Sigmoid colon (tissue), 7 donors: Measurements from ENCODE around the gene ATF6. TPM values are rescaled to one million over a fixed set of nuclear protein-coding genes. Genes with fewer than 3 reads are reported as not detected.
A peak's percentile ranks its signal among the peaks of the same experiment; 100 is the strongest.

Experiments
- DNase-seq: peaks from one replicate; pipeline ENCODE4 v3.0.0-alpha.2; 2019
- H3K27ac ChIP-seq, 4 donors: fragments of 200-600 bp; sonication (generic); one replicate each; pipeline ENCODE4 v1.5.1; 2016 to 2019; ENCODE audit warnings: mild to moderate bottlenecking in 1 of 4
- H3K27me3 ChIP-seq, 3 donors: fragments of 200-600 bp; sonication (generic); one replicate each; pipeline ENCODE4 v1.5.1; 2019; ENCODE audit warnings: mild to moderate bottlenecking in 1 of 3
- H3K36me3 ChIP-seq, 4 donors: fragments of 200-600 bp; sonication (generic); one replicate each; pipeline ENCODE4 v1.5.1; 2016 to 2019
- H3K4me1 ChIP-seq, 4 donors: fragments of 200-600 bp; sonication (generic); one replicate each; pipeline ENCODE4 v1.5.1; 2017 to 2019
- H3K4me3 ChIP-seq, 4 donors: fragments of 200-600 bp; sonication (generic); one replicate each; pipeline ENCODE4 v1.5.1; 2017 to 2019; ENCODE audit warnings: mild to moderate bottlenecking in 2 of 4, moderate library complexity in 1 of 4
- H3K9me3 ChIP-seq, 4 donors: fragments of 200-600 bp in 3 of 4; sonication (generic) in 3 of 4; one replicate each; pipeline versions ENCODE4 v1.5.1 to v1.6.1; 2013 to 2019
- EP300 ChIP-seq, 4 donors: sonication (generic); formaldehyde crosslinking; IDR thresholded peaks; one replicate each; pipeline ENCODE4 v1.6.1; 2017; ENCODE audit warnings: antibody characterized with exemption in 4 of 4
- POLR2A ChIP-seq, 2 donors: fragments of 450-650 bp; IDR thresholded peaks; one replicate each; pipeline ENCODE4 v1.6.1; 2016; ENCODE audit warnings: antibody characterized with exemption in 2 of 2, mild to moderate bottlenecking in 2 of 2, moderate library complexity in 2 of 2
- POLR2AphosphoS5 ChIP-seq, 4 donors: sonication (generic); formaldehyde crosslinking; IDR thresholded peaks; one replicate each; pipeline ENCODE4 v1.6.1; 2017; ENCODE audit warnings: antibody characterized with exemption in 4 of 4
- WGBS, 2 donors: extraction: QIAGEN DNeasy Blood & Tissue Kit; methylation state at CpG; one replicate each; pipeline ENCODE4 v1.1.7; 2013; 5-methylcytosine and 5-hydroxymethylcytosine counted together
- intact Hi-C: fragments of 100-400 bp; cut with DNase I; formaldehyde crosslinking; loops from one replicate; pipeline ENCODE4 v1.15.1; 2023
- polyA plus RNA-seq, 3 donors: library from polyadenylated mRNA; stranded (reverse); fragments of 200-250 nt; gene quantifications; one replicate each; pipeline ENCODE4 v1.2.3, GENCODE V29; 2013
- total RNA-seq, 4 donors: library from RNA; depleted of rRNA; stranded (reverse); fragments of >200 nt; gene quantifications; one replicate each; pipeline ENCODE4 v1.1.0, GENCODE V29; 2016
- TF ChIP-seq, protein P1 (sequence below), 4 experiments: fragments of 450-650 bp in 3 of 4; fragments of 200-600 bp in 1 of 4; IDR thresholded peaks; one replicate each; pipeline ENCODE4 v1.5.1; 2016 to 2019; ENCODE audit warnings: antibody characterized with exemption in 4 of 4, mild to moderate bottlenecking in 3 of 4, moderate library complexity in 2 of 4
- donor health status: healthy with polysubstance abuse.
- donor health status: Bipolar disorder and iron deficiency.
- donor health status: healthy.

The ATF6 gene
- total and polyA plus RNA-seq, 7 donors = 2.3 to 28.1 (median 26.3) TPM

DNA sequence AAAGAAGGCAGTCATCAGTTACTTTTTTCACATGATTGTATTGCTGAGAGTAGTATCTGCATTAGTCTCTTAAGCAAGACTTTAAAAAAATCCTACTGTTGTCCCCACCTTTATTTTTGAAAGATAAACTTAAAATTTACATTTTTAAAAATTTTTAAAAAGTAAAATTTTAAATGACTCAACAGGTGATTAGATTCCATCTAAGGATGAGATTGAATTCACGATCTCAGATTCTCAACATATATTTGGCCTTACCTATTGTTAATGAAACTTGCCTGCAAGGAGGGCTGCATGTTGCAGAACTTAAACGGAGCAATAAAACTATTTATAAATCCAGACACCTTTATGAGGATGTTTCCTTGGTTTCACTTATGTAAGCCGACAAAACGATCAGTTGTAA is 182.3 kb downstream of the ATF6 start:
- 37 to 52% methylated on average over 4 of the region's 4 CpGs for WGBS, 2 donors
- Histone ChIP-seq H3K27ac (peak overlapping the region in 3 of 4 donors; percentile 16 to 59 (median 43)), H3K36me3 (peaks cover 0 to 2% (median 0%) of the 10 kb centered on the region in 4 donors), H3K27me3 (no peaks in the 10 kb centered on the region), H3K4me1 (peaks cover 0 to 38% (median 29%) of the 10 kb centered on the region in 4 donors), H3K9me3 (no peaks in the 10 kb centered on the region), H3K4me3 (no peak overlapping the region)
- TF ChIP-seq, protein P1, sequence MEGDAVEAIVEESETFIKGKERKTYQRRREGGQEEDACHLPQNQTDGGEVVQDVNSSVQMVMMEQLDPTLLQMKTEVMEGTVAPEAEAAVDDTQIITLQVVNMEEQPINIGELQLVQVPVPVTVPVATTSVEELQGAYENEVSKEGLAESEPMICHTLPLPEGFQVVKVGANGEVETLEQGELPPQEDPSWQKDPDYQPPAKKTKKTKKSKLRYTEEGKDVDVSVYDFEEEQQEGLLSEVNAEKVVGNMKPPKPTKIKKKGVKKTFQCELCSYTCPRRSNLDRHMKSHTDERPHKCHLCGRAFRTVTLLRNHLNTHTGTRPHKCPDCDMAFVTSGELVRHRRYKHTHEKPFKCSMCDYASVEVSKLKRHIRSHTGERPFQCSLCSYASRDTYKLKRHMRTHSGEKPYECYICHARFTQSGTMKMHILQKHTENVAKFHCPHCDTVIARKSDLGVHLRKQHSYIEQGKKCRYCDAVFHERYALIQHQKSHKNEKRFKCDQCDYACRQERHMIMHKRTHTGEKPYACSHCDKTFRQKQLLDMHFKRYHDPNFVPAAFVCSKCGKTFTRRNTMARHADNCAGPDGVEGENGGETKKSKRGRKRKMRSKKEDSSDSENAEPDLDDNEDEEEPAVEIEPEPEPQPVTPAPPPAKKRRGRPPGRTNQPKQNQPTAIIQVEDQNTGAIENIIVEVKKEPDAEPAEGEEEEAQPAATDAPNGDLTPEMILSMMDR (IDR thresholded peaks at IDR 0.05) = no peak
- TF ChIP-seq POLR2AphosphoS5 (IDR thresholded peaks at IDR 0.05) = no peak
- TF ChIP-seq POLR2A (IDR thresholded peaks at IDR 0.05) = no peak
- TF ChIP-seq EP300 (IDR thresholded peaks at IDR 0.05) = no peak
- DNase-seq = no peak
- intact Hi-C loops = no loop called here

DNA sequence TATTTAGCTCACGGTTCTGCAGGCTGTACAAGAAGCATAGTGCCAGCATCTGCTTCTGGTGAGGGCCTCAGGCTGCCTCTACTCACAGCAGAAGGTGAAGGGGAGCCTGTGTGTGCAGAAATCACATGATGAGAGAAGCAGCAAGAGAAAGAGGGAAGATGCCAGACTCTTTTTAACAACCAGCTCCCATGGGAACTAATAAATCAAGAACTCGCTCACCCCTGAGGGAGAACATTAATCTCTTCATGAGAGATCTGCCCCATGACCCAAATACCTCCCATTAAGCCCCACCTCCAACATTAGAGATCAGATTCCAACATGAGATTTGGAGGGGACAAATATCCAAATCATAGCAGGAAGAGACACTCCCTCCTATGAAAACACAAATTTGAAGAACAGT is 183.4 kb downstream of the ATF6 start:
- H3K27ac ChIP-seq = peak overlapping the region in 2 of 4 donors; percentile 16 to 59
- 81 to 96% methylated on average over 2 of the region's 2 CpGs for WGBS, 2 donors
- no peak for DNase-seq
- H3K4me3 ChIP-seq = no peak overlapping the region
- H3K4me1 ChIP-seq = peaks cover 0 to 44% (median 40%) of the 10 kb centered on the region in 4 donors
- intact Hi-C loops = no loop called here
- no peaks in the 10 kb centered on the region for H3K36me3 ChIP-seq
- no peak for TF ChIP-seq POLR2A (IDR thresholded peaks at IDR 0.05)
- TF ChIP-seq POLR2AphosphoS5 (IDR thresholded peaks at IDR 0.05) = no peak
- no peak for TF ChIP-seq EP300 (IDR thresholded peaks at IDR 0.05)
- TF ChIP-seq, protein P1 (IDR thresholded peaks at IDR 0.05) = no peak
- no peaks in the 10 kb centered on the region for H3K9me3 ChIP-seq
- no peaks in the 10 kb centered on the region for H3K27me3 ChIP-seq

DNA sequence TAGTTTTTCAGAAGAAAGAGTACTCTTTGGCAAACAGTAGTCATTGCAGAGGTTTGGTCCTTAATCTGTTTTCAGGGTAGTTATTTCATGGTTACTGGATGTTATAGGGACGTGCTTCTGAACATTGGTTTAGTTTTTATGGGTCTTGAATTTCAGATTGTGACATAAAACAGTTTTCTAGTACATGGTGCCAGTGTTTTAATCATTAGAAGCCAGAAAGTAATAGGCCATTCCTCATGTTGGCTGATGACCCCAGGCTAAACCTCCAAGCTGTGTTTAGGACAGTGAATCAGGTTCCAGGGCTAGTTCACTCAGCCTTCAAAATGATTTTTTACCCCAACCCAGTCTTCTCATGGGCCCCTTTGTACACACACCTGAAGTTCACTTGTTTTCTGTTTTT is 184.3 kb downstream of the ATF6 start:
- intact Hi-C loops = no loop called here
- WGBS, 2 donors = 90 to 95% methylated on average over 1 of the region's 1 CpG

DNA sequence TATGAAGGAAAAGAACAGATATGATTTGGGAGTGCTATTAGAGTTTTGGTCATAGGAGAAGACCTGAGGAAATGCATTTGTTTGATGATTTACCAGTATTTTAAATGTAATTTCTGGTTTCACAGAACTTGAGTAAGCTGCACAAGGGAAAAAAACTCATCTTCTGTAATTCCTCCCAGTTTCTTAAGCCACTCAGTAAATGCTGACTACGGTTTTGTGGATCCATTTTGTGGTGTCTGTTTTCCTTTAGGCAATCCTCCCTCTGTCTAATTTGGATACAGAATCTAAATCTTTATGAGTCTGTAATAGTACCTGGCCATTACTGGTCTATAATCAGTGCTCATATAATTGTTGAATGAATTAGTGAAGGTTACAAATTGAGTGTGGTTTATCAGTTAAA is 185.5 kb downstream of the ATF6 start:
- Histone ChIP-seq H3K27ac (no peak overlapping the region), H3K9me3 (no peaks in the 10 kb centered on the region), H3K27me3 (no peaks in the 10 kb centered on the region), H3K36me3 (no peaks in the 10 kb centered on the region), H3K4me3 (no peak overlapping the region), H3K4me1 (peaks cover 0 to 60% (median 52%) of the 10 kb centered on the region in 4 donors)
- no peak for DNase-seq
- intact Hi-C loops = no loop called here
- 92% methylated on average over 1 of the region's 1 CpG for WGBS, 2 donors
- TF ChIP-seq POLR2A (IDR thresholded peaks at IDR 0.05) (no peak), EP300 (IDR thresholded peaks at IDR 0.05) (no peak), POLR2AphosphoS5 (IDR thresholded peaks at IDR 0.05) (no peak)
- TF ChIP-seq, protein P1 (IDR thresholded peaks at IDR 0.05) = no peak

More for the DNA sequence above, 184.3 kb downstream of the ATF6 start:
- DNase-seq = no peak
- H3K27me3 ChIP-seq = no peaks in the 10 kb centered on the region
- no peaks in the 10 kb centered on the region for H3K36me3 ChIP-seq
- H3K4me3 ChIP-seq = no peak overlapping the region
- TF ChIP-seq, protein P1 (IDR thresholded peaks at IDR 0.05) = no peak
- TF ChIP-seq POLR2AphosphoS5 (IDR thresholded peaks at IDR 0.05) (no peak), POLR2A (IDR thresholded peaks at IDR 0.05) (no peak), EP300 (IDR thresholded peaks at IDR 0.05) (no peak)
- H3K27ac ChIP-seq = no peak overlapping the region
- peaks cover 0 to 53% (median 48%) of the 10 kb centered on the region in 4 donors for H3K4me1 ChIP-seq
- no peaks in the 10 kb centered on the region for H3K9me3 ChIP-seq

DNA sequence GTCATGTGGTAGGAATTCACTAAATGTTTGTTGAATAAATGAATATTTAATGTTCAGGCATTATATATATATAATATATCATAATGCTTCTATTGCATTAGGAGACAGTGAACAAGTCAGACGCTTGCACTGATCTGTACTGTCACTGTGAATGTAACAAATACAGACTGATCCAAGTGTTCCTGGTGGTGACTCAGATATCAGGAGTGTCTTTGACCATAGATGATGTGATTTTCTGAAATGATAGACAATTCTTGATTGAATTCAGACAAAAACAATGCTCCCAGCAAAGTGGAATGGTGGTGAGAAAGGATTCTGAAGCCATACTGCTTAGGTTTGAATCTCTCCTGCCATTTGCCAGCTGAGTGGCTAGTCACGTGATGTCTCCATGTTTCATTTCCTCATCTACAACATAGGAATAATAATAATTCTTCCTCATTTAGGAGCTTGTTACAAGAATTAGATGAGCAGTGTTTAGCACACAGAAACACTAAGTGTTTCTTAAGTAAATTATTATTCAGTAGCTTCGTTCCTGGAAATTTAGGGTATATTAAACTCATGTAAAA is 186.6 kb downstream of the ATF6 start:
- H3K4me3 ChIP-seq = no peak overlapping the region
- TF ChIP-seq, protein P1 (IDR thresholded peaks at IDR 0.05) = no peak
- TF ChIP-seq EP300 (IDR thresholded peaks at IDR 0.05) (no peak), POLR2A (IDR thresholded peaks at IDR 0.05) (no peak), POLR2AphosphoS5 (IDR thresholded peaks at IDR 0.05) (no peak)
- 94 to 96% methylated on average over 3 of the region's 3 CpGs for WGBS, 2 donors
- H3K9me3 ChIP-seq = no peaks in the 10 kb centered on the region
- peaks cover 0 to 60% (median 55%) of the 10 kb centered on the region in 4 donors for H3K4me1 ChIP-seq
- no peaks in the 10 kb centered on the region for H3K36me3 ChIP-seq
- no peak overlapping the region for H3K27ac ChIP-seq
- DNase-seq = no peak
- intact Hi-C loops = no loop called here
- no peaks in the 10 kb centered on the region for H3K27me3 ChIP-seq
